HuH-7 (cell line): Measurements from ENCODE around the gene UGP2.
"Not testable (repeated sequence)": the region's sequence is repeated elsewhere in the genome, so short reads cannot be mapped to it uniquely, and the experiment has no call there.

ENCODE experiments used
- DNase-seq: peaks from one replicate; pipeline ENCODE4 v3.0.0; 2011; ENCODE audit warnings: low spot score

Gene UGP2

DNA sequence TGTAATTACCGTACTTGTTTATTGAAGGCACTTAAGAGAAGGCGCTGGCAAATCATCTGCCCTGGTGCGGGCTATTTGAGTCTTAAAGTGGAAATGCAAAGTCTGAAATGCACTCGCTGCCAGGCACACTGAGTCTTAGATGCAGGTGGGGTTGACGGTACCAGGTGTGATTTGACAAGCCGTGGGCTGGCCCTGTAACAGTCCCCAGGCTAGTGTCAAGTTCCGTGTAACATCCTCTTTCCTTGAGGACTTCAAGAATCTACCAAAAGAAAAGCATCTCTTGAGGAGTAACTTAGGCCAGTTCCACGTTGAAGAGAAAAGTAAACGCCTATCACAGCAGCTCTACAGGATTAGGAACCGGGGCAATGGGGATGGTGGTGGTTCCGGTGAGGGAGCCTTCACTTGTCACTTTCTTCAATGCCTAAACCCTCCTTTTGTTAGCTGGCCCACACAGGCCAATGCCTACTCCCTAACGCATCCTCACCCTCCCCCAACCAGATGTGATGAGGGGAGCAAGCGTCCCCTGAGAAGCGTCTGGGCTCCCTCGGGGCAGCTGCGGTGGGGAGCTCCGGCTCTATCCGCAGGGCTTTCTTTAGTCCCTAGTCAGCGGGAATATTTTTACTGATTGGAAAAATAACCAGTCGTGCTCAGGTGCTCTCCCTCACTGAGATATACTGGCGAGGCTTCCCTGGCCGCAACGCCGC lies 1.5 kb upstream of the UGP2 start:
- DNase-seq: peak; percentile 34

DNA sequence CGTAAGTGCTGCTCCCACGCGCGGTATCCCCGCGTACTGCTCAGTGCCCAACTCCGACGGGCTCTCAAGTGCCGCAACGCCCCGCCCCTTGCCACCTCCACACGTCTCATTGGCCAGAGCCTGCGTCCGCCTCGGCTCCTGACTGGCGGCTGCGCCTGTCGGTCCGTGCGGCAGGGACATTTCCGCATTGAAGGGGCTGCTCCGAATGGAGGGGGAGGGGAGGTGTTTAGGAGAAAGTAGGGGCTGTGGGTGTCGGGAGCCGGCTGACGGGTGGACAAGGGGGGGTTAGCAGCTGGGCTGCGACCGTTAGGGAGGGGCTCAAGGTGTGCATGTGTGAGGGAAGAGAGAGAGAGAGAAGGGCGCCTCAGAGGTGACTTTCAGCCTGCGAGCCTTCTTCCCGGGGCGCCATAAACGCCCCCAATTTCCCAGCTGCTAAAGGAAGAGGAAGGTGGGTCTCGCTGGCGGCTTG lies 877 bp upstream of the UGP2 start:
- DNase-seq: peak; percentile 96

DNA sequence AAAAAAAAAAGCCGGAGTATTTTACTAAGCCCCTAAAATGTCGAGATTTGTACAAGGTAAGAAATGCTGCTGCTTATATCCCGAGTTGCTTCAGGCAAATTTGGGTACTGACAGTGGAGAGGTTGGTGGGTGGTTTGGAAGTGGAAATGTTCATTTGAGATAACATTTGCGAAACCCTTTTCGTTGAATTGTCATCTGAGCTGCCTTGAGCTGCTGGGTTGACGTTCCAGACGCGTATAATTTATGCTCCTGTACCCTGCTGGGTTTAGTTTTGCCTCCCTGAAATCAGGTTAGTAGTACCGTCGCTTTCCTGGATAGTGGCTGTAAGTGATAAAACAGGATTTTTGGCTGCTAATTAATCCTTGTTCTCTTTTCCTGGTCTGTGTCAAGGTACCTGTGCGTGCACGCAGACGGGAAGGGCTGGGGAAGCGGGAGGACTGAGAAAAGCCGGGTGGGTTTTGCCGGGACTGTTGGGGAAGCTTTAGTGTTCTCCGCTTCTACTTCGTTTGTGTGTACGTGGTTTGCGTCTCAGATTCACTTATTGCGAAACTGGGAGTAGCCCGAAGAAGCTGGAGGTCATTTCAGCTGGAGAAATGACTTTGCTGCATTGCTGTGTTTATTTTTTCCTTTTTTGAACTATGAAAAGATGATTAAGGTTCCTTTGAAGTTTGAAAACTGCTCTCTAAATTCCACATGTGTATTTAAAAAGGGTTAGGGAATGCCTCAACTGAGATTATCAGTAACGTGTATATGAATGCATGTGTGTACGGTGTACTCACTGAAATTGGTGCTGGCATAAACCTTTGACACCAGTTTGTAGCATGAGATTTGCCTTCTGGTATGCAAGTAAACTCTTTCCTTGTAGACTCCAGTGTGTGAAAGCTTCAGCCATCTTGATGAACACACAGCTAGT lies 709 bp downstream of the UGP2 start:
- peak; percentile 37 for DNase-seq

DNA sequence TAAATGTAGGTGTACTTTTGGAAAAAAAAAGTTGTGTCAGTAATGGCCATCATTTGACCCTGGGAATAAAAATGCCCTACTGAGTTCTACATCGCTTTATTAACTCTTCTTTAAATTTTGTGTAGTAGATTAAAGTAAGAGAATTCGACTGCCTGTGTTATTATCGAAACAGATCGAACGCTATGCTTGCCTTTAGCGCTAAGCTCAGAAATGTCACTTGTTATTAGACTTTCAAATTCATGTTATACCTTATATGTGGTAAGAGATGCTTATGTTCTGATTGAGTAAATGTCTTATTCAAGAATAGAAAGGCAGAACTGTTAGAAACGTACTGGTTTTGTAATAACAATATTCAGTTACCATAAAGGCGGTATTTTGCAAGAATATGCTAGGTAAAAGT lies 1.4 kb downstream of the UGP2 start:
- no peak for DNase-seq

DNA sequence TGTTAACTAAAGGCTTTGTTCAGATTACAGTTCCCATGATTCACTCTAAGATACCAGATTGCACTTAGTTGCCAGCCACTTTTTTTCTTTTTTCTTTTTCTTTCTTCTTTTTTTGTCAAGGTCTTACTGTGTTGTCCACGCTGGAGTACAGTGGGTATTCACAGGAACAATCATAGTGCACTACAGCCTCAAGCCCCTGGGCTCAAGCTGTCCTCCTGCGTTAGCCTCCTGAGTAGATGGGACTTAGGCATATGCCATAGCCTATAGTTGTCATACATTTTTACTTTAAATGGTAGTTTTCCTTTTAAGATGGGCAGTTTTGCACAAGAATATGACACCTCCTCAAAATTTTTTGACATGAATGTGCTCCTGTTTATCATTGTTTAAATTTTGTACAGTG lies 2.1 kb downstream of the UGP2 start:
- DNase-seq: no peak

DNA sequence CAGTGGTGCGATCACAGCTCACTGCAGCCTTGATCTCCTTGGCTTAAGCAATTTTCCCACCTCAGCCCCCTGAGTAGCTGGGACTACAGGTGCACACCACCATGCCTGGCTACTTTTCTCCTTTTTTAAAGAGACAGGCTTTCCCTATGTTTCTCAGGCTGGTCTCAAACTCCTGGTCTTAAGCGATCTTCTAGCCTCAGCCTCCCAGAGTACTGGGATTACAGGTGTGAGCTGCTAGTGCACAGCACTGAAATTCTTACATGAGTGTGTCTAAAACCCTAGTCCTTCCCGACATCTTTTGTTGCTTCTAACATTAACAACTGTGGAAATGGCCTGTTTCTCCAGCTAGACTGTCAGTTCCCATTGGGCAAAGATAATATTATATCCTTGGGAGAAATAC lies 2.9 kb downstream of the UGP2 start:
- no peak for DNase-seq

DNA sequence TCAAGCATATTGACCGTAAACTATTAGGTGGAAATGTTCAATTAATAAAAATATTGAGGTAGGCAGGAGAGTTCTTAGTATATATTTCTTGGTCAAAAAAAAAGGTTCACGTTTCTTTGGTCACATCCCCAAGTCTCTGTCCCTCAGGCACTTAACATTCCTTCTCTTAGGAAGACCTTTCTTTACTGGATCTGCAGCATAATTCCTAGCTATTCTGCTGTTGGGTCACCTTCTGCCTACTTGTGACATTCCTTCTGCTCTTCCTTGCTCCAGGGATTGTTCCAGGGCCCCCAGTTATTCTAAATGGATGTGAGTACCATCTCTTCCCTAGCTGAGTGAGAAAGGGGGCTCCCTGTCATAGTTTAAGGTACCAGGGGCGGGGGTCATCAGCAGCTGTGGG lies 4.2 kb downstream of the UGP2 start:
- DNase-seq: no peak

DNA sequence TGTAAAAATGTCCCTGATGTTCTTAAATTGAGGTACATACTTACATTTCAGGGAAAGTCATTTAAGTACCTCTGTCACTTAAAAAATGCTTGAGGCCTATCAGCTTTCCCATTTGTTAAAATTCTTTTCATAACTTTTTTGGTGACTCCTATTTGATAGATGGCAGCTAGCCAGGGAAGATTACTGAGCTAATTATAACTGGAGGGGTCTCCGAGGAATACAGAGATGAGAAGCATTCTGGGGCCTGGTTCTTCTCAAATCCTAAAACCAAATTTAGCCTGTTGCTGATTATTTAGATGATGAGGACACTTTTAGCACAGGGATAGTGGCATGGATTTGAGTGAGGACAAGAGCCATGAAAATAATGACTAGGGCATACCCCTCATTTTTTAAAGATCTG lies 4.8 kb downstream of the UGP2 start:
- no peak for DNase-seq

DNA sequence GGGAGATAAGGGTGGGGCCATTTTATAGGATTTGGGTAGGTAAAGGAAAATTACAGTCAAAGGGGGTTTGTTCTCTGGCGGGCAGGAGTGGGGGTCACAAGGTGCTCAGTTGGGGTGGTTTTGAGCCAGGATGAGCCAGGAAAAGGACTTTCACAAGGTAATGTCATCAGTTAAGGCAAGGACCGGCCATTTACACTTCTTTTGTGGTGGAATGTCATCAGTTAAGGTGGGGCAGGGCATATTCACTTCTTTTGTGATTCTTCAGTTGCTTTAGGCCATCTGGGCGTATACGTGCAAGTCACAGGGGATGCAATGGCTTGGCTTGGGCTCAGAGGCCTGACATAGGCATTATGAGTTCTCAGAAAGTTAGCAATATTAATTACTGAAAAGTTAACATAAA lies 5.9 kb downstream of the UGP2 start:
- not testable (repeated sequence) for DNase-seq

DNA sequence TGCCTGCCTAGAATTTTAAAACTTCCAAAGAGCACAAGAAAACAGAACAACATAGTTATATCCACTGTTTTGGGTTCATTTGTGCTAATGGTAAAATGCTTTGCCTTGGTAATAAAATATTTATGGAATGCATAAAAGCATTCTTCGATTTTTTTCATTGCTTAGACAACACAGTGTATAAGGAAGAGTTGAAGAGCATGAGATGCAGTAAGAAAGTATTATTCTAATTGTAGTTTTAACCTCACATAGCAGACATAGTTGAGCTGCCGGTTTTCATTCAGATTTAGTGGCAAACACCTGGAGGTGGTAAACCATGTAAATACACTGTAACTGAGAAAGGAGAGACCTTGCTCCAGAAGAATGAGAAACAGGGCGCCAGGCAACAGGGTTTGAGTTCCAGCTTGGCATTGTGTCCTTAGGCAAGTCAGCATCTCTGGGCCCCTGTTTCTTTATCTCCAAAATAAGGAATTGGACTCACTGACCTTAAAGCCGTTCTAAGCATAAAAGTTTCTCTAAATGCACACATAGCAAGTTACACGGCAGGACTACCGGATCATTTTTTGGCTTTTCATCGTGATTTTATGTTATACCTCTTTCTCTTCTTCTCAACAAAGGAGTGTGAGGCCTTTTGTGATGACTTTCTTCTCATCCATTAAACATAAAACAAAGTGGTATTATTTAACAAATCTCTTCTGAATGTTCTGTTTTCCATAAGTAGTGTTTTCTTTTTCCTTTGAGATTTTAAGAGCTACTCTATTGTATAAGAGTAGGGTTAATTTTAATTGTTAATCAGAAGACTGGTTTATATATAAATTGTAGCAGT lies 7.9 kb downstream of the UGP2 start:
- DNase-seq: no peak

DNA sequence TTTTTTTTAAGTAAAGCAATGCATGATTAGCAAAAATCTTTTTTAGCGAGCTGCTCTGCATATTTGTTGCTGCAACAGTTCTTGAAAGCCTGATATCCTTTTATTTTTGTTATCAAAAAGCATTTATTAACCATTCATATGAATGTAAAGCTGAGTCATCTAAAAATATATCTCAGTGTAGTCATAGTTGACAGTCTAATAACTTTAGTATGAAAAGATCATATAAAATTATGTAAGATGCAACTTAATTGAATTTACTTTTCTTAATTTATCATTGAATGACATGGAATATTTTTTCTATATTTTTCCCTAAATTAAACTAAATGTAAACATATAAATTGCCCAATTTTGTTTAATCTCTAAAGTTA lies 8.5 kb downstream of the UGP2 start:
- no peak for DNase-seq

DNA sequence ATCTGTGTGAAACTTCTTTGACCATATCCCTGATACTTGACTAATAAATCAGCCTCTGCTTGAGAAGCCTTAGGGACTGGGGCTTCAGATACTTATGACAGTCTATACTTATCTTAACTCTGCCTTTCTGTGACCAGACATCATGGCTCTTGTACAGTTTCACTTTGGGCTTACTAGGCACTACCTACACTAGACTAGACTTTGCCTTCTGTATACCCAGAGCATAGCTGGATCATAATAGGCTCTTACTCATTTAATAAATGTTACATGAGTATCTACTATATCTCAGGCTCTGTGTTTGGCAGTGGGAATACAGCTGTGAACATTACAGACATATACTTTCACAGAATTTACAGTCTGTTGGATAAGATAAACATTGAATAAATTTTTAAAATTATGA lies 9.0 kb downstream of the UGP2 start:
- no peak for DNase-seq

DNA sequence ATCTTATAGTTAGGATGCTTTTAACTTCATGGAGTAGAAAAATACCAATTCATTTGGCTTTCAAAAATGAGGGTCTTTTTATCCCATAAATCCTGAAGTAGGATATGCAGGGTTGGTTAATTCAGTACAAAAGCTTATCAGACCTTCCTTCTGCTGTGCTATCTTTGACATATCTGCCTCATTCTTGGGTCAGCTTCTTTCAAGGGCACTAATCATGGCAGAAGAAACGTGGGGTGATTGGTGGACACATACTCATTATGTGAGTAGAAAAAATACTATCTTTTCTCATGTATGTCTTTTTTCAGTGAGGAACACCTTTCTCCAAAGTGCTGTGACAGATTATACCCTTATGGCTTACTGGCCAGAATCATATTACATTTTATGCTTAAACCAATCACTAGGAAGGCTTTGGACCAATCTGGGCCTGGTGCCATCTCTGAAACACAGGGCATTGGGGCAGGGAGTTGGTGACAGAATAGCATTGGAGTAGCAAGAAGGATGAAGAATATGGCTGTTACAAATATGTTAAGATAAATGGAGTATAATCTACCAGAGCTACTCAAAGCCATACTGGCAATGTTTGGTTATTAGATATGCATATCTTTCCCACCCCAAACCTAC lies 10.1 kb downstream of the UGP2 start:
- no peak for DNase-seq

DNA sequence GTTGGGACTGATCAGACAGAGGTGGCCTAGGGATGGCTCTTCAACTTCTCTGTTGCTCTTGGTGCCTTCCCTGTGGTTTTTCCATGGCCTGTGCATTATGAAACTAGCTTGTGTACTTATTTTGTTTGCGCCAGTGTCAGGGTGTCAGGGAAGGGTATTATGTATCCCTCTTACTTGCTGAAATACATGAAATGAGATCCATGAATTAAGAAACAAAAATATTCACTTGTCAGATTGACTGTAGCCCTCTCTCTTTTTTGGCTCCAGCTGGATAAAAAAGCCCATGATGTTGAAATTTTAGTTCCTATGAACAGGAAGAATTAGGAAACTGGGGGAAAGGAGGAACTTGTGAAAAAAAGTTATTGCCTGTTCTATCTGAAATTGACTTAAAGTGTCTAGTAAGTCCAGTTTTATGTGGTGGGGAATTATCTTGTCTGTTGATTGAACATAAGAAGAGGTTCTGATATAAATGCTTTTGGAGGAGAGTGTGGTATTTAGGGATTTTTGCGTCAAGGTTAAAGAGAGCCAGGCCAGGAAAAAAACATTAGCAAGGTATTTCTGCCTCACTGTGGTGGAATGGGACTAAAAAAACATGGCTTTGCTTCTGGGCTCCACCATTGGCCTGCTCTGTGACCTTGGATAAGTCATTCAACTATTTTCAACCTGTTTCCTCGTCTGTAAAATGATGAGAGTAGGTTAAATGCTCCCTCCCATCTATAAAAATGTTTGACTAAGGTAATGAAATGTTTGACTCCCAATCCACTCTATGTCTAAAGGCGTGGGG lies 12.0 kb downstream of the UGP2 start:
- DNase-seq: no peak

DNA sequence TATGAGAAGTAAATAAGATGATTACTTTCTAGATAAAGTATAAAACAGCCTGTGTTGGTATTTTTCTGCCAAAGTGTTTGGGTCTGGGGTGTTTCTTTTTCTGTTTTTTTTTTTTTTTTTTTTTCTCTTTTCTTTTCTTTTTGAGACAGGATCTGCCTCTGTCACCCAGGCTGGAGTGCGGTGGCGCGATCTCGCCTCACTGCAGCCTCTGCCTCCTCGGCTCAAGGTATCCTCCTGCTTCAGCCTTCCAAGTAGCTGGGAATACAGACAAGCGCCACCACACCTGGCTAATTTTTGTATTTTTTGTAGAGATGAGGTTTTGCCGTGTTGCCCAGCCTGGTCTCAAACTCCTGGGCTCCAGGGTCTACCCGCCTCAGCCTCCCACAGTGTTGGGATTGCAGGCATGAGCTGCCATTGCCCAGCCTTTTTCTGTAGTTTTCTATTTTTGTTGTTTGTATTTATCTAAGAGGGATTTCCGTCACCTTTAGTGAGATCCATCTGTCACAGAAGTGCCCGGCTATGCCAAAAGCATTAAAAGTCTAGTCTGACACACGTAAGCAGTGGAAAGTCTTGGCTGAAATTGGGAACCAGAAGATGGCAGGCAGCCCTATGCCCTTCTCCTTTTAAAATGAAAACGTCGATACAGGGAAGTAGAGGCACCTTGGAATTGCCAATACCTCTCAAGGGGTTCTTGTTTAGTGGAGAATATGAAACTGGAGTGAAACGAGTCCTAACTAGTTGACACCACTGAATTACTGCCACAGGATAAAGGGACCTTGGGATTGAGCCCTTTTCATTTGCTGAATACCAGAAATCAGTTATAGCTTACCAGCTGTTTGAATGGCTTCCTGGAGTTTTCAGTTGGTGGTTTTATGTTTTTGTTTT lies 14.0 kb downstream of the UGP2 start:
- no peak for DNase-seq

DNA sequence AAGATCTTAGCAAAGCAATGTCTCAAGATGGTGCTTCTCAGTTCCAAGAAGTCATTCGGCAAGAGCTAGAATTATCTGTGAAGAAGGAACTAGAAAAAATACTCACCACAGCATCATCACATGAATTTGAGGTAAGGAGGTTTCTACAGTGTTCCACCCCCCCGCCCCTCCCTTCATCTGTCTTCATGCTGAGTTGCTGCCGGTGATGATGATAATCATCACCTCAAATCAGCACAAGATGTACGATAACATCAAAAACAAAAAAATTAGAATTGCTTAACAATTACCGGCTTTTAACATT lies 14.6 kb downstream of the UGP2 start:
- no peak for DNase-seq

DNA sequence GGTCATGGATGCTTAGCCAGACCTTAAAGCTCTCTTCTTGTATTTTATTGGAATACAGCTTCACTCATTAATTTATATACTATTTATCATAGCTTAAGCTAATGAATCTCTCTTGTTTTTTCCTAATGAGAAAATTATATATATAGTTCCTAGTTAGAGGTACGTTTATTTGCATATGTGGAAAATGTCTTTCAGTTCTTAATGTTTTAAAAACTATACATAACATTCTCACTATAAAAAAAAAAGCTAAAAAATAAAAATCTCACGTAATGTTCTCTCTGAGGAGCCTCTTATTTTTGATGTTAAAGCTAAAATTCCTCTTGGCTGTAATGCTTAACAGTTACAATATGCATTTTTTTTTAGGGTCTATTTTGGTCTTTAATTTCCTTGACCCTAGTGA lies 16.6 kb downstream of the UGP2 start:
- DNase-seq: no peak

DNA sequence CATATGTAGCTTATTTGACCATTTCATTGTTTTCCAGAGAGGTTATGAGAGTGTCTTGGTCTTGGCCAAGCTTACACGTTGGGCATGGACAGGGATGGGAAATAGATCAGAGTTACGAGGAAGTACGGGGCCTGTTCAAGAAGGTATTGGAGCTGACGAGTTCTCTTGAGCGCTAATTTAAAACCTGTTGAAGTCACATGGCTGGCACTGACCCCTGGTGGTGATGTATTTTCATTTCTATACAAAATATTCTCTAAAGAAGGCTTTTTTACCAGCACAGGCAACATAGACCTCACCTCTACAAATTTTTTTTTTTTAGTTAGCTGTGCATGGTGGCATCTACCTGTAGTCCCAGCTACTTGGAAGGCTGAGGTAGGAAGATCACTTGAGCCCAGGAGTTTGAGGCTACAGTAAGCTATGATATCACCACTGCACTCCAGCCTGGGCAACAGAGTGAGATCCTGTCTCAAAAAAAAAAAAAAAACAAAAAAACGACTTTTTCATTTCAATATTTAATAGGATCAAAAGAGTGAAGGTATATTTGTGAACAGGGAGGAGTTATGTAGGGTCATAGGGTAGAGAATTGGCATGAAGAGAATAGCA lies 19.6 kb downstream of the UGP2 start:
- DNase-seq: peak; percentile 21

DNA sequence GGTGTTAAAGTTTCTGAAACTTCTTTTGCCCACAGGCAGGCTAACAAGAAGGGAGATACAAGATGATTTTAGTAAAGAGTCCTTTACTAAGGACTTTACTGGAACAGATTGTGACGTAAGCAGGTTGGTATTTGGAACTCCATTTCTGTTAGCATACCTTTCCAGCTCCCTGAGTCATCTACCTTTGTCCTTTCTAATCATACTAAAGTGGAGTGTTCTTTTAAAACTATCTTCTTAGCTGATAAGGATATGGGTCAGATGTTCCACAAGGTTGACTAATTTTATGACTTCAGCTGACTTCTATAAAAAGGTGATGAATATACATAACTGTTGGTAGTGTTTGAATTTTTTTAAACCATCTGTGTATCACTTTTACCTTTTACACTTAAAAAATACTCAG lies 21.1 kb downstream of the UGP2 start:
- DNase-seq: no peak

DNA sequence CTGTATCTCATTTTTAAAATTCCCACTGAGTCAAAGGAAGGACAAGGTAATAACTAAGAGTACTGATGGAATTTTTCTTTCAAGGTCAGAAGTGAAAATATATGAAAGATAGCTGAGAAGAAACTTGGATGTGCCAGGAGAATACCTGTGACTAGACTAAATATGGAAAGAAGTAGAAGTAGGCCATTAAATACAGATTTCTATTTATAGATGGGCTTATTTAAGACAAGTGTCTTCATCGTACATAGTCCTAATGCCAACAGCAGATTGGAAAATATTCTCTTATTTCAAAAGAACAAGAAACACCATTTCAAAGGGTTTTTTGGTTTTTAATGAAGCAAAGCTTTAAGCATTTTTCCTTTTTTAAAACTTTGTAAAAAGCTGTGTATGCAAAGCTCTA lies 22.0 kb downstream of the UGP2 start:
- DNase-seq: no peak
